Renal cortex interstitium (tissue), 11 donors: Measurements from ENCODE around the gene PRSS16. TPM values are rescaled to one million over a fixed set of nuclear protein-coding genes. Genes with fewer than 3 reads are reported as not detected.

Experiments
- DNase-seq, 11 donors: peaks; one replicate each; pipeline ENCODE4 v3.0.0-alpha.2; 2013; ENCODE audit warnings: low read depth in 9 of 11, low spot score in 4 of 11; ENCODE audit errors: extremely low read depth in 1 of 11
- polyA plus RNA-seq, 3 donors: library from polyadenylated mRNA; unstranded; fragments of 120-200 nt; gene quantifications; one replicate each; pipeline ENCODE4 v1.2.1, GENCODE V29; 2013; ENCODE audit not compliant: insufficient read length in 3 of 3

Gene PRSS16
- polyA plus RNA-seq, 3 donors = 0.45 to 0.67 (median 0.49) TPM

DNA sequence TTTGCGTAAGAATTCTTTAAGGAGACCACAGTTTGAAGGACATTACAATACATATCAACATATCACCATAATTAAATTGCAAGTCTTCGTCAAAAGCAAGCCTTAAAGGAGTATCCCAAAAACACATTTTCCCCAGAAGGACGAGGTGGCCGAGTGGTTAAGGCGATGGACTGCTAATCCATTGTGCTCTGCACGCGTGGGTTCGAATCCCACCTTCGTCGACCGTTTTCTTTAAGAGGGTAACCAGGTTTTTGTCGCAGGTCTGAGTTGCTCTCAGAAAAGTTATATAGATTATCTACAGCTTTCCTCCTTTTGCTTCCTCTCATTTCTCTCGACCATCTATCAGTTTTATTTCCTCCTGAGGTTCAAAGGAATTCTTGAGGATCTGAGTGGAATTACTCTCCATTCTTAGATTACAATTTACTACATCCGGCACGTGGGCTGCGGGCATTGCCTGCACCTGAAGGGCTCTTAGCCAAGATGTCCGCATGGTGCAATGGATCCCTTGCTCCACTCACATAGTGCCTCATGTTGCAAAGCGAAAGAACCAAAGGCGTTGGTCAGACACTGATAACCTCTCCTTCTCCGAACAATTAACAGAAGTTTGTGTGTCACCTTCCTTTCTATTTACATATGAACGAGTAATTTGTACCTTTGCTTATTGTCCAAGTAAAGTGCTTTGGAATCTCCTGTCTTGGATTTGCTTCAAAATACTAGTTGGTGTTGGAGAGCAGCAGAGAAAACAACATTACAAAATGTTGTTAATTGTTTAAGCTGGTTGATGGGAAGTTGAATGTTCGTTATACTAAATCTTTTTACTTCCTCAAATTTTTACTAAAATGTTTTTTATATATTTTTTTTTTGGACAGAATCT, 50.6 kb downstream of the PRSS16 start:
- DNase-seq = no peak

DNA sequence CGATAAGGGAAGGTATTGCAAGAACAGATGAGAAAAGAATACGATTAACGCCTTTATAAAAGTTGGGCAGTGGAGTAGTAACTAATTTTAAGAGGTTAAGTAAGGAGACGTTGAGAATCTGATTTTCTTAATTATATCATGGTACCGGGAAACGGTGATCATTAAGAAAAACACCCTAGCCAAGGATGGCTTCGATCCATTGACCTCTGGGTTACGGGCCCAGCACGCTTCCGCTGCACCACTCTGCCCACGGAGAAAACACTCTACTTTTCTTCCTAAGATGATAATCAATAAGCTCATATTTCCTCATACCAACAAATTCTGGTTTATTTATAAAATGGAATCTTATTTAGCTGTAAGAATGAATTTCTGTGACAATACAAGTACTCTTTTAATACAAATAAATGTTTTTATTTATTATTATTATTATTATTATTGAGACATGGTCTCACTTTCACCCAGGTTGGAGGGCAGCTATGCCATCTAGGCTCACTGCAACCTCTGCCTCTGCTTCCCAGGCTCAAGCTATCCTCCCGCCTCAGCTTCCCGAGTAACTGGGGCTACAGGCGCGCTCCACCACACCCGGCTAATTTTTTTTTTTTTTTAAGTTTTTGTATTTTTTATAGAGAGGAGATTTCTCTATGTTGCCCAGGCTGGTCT, 56.2 kb downstream of the PRSS16 start:
- no peak for DNase-seq

Other genes with a start within 250 kb of the PRSS16 start
- not detected for gene POM121L2, start 64.6 kb downstream of the PRSS16 start, polyA plus RNA-seq
- gene ZNF391, start 141.1 kb downstream of the PRSS16 start, polyA plus RNA-seq = 10 to 100 TPM; 10.3 to 15.6 (median 12.9) TPM
- 10 to 100 TPM; 15.3 to 20.3 (median 17.7) TPM for gene ZNF184, start 225.4 kb downstream of the PRSS16 start, polyA plus RNA-seq